ENCODE results near the gene GRIP1. TPM values are rescaled to one million over a fixed set of nuclear protein-coding genes. Genes with fewer than 3 reads are reported as not detected.

The GRIP1 gene
- total RNA-seq, 1 experiment from 2014 or later = 0.91 TPM

- DNase-seq (ENCODE audit: low spot score) = no peak
Measured at GRCh38 chr12:66599816-66600215, 79.1 kb downstream of the GRIP1 start.

DNA sequence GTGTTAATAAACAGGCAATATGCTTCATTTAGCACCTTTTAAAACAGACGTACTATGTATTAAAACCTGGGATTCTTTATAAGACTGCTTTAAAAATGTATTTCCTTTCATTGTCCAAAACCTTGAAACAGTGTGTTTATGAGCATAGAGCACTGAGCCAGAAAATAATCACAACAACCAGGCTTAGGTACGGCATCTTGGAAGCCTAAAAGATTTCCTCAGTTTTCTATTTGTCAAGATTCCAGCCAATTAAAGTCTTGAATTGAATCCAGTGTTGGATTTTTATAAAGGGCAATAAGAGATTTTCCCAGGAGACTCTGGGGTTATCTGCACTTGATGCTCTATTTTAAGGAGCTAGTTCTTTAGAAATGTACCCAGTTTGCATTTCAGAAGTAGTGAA is 80.3 kb downstream of the GRIP1 start:
- no peak for DNase-seq (ENCODE audit: low spot score)

- DNase-seq (ENCODE audit: low spot score) = no peak
Measured at GRCh38 chr12:66598079-66598478, 80.8 kb downstream of the GRIP1 start.

GRCh38 chr12:66596199-66596598 is 82.7 kb downstream of the GRIP1 start:
- DNase-seq (ENCODE audit: low spot score) = no peak

DNA sequence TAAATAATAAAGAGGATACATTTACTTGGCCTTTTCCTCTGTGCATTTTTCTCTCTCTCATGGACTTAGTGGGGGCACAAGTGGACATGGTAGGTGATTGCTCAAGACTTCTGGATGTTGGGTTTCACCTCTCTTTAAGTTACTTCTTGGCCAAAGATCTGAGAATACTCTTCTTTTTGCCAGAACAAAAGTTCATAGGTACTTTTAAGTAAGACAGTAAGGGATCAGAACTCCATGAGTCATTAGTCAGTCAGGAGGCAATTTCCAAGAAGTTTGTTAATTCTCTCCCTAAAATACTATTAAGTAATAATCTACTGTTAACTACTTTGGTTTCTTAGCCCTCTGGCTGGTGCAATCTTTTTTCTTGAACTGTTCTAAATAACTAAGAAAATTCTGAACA is 84.2 kb downstream of the GRIP1 start:
- no peak for DNase-seq (ENCODE audit: low spot score)

- no peak for DNase-seq (ENCODE audit: low spot score)
Measured at GRCh38 chr12:66590275-66590985, 88.4 kb downstream of the GRIP1 start.

- no peak for DNase-seq (ENCODE audit: low spot score)
Measured at GRCh38 chr12:66589095-66589494, 89.8 kb downstream of the GRIP1 start.

GRCh38 chr12:66587912-66588311 is 91.0 kb downstream of the GRIP1 start:
- DNase-seq (ENCODE audit: low spot score) = no peak

GRCh38 chr12:66584673-66585072 is 94.2 kb downstream of the GRIP1 start:
- DNase-seq (ENCODE audit: low spot score) = peak; percentile 14

DNA sequence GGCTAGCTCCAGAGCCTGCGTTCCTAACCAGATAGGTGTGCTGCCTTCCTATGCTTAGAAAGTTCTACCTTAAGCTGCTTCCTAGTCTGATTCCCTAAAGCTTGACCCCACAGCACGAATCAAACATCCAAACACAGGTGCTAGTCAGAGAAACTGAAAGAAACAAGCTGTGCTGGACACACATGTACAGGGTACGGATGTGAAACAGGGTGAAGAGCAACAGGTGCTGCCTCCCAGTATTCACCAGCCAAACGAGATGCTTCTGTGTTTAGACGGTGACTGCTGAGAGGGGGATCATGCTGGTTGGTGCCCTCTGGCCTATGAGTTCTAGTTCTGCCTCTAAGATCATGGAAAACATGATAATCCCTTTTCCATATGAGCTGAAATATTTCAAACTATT is 105.3 kb downstream of the GRIP1 start:
- DNase-seq (ENCODE audit: low spot score) = no peak

- no peak for DNase-seq (ENCODE audit: low spot score)
Measured at GRCh38 chr12:66572845-66573244, 106.0 kb downstream of the GRIP1 start.

- no peak for DNase-seq (ENCODE audit: low spot score)
Measured at GRCh38 chr12:66571361-66571915, 107.4 kb downstream of the GRIP1 start.

- DNase-seq (ENCODE audit: low spot score) = no peak
Measured at GRCh38 chr12:66563220-66563619, 115.7 kb downstream of the GRIP1 start.

DNA sequence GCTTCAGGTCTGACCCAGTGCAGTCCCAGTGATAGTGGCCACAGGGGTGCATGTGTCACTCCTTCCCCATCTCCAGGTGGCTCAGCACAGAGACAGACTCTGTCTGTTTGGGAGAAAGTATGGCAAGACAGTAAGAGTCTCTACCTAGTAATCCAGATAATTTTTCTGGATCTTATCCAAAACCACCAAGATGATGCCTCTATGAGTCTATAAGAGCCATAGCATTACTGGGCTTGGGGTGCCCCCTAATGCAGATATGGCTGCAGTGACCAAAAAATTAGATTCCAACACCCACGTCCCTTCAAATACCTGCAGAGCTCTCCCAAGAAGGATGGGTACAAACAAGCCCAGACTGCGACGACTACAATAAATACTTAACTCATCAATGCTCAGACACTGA is 123.8 kb downstream of the GRIP1 start:
- DNase-seq (ENCODE audit: low spot score) = no peak

DNA sequence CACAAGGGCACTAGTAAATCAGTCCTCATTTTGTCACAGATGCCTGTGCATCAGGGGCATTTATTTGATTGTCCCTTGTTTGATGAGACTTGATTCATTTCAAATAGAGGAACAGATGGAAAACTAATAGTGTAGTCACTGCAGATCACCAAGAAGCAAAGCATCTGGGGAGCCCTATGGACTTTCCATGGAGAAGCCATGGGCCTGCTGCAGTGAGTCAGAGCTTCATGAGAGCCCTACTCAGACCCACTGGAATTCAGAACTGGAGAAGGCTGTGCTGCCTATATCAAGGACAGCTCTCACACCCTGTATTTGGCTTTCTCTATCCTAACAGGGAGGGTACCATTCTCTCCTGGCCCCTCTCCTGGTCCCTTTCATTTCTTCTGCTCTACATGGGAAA is 126.2 kb downstream of the GRIP1 start:
- no peak for DNase-seq (ENCODE audit: low spot score)

- DNase-seq (ENCODE audit: low spot score) = peak; percentile 13
Measured at GRCh38 chr12:66550626-66551025, 128.2 kb downstream of the GRIP1 start.

DNA sequence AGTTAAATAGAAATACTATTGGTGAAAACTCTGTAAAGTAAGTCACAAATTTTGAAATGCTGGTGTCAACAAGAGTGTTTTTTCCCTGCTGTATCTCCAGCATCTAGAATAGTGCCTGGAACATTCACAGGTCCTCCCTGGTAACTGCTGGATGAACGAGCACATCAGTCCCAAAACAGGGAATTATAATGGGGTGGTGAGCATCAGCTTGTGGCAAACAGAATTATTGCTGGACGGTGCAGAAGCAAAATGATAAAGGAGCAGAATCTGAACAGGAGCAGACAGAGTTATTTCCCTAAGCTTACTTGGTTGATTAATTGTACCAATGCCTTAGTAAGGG is 129.9 kb downstream of the GRIP1 start:
- no peak for DNase-seq (ENCODE audit: low spot score)

GRCh38 chr12:66548338-66549049 is 130.4 kb downstream of the GRIP1 start:
- DNase-seq (ENCODE audit: low spot score) = no peak

GRCh38 chr12:66541426-66541825 is 137.4 kb downstream of the GRIP1 start:
- no peak for DNase-seq (ENCODE audit: low spot score)

GRCh38 chr12:66539431-66539830 is 139.4 kb downstream of the GRIP1 start:
- no peak for DNase-seq (ENCODE audit: low spot score)

GRCh38 chr12:66538970-66539369 is 139.9 kb downstream of the GRIP1 start:
- no peak for DNase-seq (ENCODE audit: low spot score)

DNA sequence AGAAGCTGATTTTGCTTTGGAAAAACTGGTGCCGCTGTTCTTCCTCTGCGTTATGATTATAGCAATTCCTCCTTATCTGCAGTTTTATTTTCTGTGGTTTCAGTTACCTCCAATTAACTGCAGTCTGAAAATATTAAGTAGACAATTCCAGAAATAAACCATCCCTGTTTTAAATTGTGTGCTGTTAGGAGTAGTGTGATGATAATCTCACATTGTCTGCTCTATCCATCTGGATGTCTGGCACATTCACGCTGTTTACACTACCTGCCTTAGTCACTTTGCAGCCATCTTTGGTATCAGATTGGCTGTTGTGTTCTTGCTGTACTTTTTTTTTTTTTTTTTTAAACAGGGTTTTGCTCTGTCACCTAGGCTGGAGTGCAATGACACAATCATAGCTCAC is 141.0 kb downstream of the GRIP1 start:
- DNase-seq (ENCODE audit: low spot score) = no peak

DNA sequence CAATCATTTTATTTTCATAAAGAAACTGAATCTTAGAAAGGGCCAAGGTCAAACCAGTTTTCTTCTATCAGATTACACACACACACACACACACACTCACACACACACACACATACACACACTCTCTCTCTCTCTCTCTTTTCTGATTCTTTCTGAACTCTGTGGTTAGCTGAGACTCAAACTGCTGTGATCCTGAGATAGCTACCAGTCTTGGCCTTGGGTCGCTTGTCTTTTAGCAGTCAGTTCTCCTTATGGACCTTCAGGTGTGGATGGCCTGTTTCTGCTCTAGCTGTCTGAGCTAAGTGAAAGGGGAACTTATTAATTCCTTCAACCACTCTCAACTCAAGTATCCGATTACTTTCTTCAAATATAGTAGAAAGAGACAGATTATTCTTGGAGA is 145.1 kb downstream of the GRIP1 start:
- DNase-seq (ENCODE audit: low spot score) = no peak

Data from H4 (cell line).